Activated T-helper 2 cell treated with anti-CD3 and anti-CD28 coated beads, Interferon-gamma antibody, Interleukin-2, Interleukin-4, amounts not matched to agents 10 μg/mL and 5 μg/mL and 100 μg/mL, durations not matched to agents 14 hours and 24 hours and 36 hours (primary cell): Measurements from ENCODE around the gene DGKI. TPM values are rescaled to one million over a fixed set of nuclear protein-coding genes. Genes with fewer than 3 reads are reported as not detected.

Source experiments
- DNase-seq: peaks from one replicate; pipeline ENCODE4 v3.0.0; 2021; ENCODE audit warnings: low spot score
- H3K27ac Mint-ChIP-seq: one replicate; pipeline ENCODE4 v1.8.0; 2021; ENCODE audit warnings: mixed read lengths
- H3K27me3 Mint-ChIP-seq: one replicate; pipeline ENCODE4 v1.8.0; 2021; ENCODE audit warnings: low read depth, mixed read lengths
- H3K36me3 Mint-ChIP-seq: one replicate; pipeline ENCODE4 v1.8.0; 2021; ENCODE audit warnings: low read depth, mixed read lengths
- H3K4me1 Mint-ChIP-seq: one replicate; pipeline ENCODE4 v1.8.0; 2021; ENCODE audit warnings: low read depth, mixed read lengths
- H3K4me3 Mint-ChIP-seq: one replicate; pipeline ENCODE4 v1.8.0; 2021; ENCODE audit warnings: low read depth, mild to moderate bottlenecking, moderate library complexity, mixed read lengths
- H3K9me3 Mint-ChIP-seq: one replicate; pipeline ENCODE4 v1.8.0; 2021; ENCODE audit warnings: mixed read lengths
- intact Hi-C: fragments of 100-400 bp; cut with micrococcal nuclease; formaldehyde crosslinking; loops from one replicate; pipeline ENCODE4 v1.15.1; 2023
- total RNA-seq: library from RNA; stranded (reverse); gene quantifications from 2 replicates; pipeline ENCODE4 v1.2.3, GENCODE V29; 2022

Gene DGKI
- total RNA-seq, 1 donor from 2014 or later, result 3.9 TPM

- no peaks in the 10 kb centered on the region for H3K9me3 Mint-ChIP-seq
- no peak for DNase-seq
- no peaks in the 10 kb centered on the region for H3K36me3 Mint-ChIP-seq
- intact Hi-C loops, result no loop called here
- no peaks in the 10 kb centered on the region for H3K4me1 Mint-ChIP-seq
- no peak overlapping the region for H3K4me3 Mint-ChIP-seq
- no peak overlapping the region for H3K27ac Mint-ChIP-seq
- no peaks in the 10 kb centered on the region for H3K27me3 Mint-ChIP-seq
Observed at GRCh38 chr7:137590756-137591305, 255.9 kb downstream of the DGKI start.

- Mint-ChIP-seq H3K27me3 (no peaks in the 10 kb centered on the region), H3K27ac (no peak overlapping the region), H3K4me1 (no peaks in the 10 kb centered on the region), H3K4me3 (no peak overlapping the region), H3K36me3 (no peaks in the 10 kb centered on the region), H3K9me3 (no peaks in the 10 kb centered on the region)
- intact Hi-C loops, result no loop called here
- no peak for DNase-seq
Observed at GRCh38 chr7:137590071-137590755, 256.6 kb downstream of the DGKI start.

GRCh38 chr7:137587326-137587725 is 259.4 kb downstream of the DGKI start:
- Mint-ChIP-seq H3K27ac (no peak overlapping the region), H3K9me3 (no peaks in the 10 kb centered on the region), H3K4me1 (no peaks in the 10 kb centered on the region), H3K27me3 (no peaks in the 10 kb centered on the region), H3K4me3 (no peak overlapping the region), H3K36me3 (no peaks in the 10 kb centered on the region)
- intact Hi-C loops, result no loop called here
- no peak for DNase-seq

GRCh38 chr7:137585591-137585990 is 261.2 kb downstream of the DGKI start:
- intact Hi-C loops, result no loop called here
- Mint-ChIP-seq H3K4me3 (no peak overlapping the region), H3K27me3 (no peaks in the 10 kb centered on the region), H3K27ac (no peak overlapping the region), H3K36me3 (no peaks in the 10 kb centered on the region), H3K9me3 (no peaks in the 10 kb centered on the region), H3K4me1 (no peaks in the 10 kb centered on the region)
- DNase-seq, result no peak

- Mint-ChIP-seq H3K4me1 (no peaks in the 10 kb centered on the region), H3K27ac (no peak overlapping the region), H3K27me3 (no peaks in the 10 kb centered on the region), H3K9me3 (no peaks in the 10 kb centered on the region), H3K36me3 (no peaks in the 10 kb centered on the region), H3K4me3 (no peak overlapping the region)
- no peak for DNase-seq
- intact Hi-C loops, result no loop called here
Observed at GRCh38 chr7:137583172-137583571, 263.6 kb downstream of the DGKI start.

GRCh38 chr7:137579913-137580640 is 266.7 kb downstream of the DGKI start:
- DNase-seq, result no peak
- no peaks in the 10 kb centered on the region for H3K4me1 Mint-ChIP-seq
- no peak overlapping the region for H3K27ac Mint-ChIP-seq
- no peak overlapping the region for H3K4me3 Mint-ChIP-seq
- no peaks in the 10 kb centered on the region for H3K9me3 Mint-ChIP-seq
- H3K36me3 Mint-ChIP-seq, result no peaks in the 10 kb centered on the region
- intact Hi-C loops, result no loop called here
- H3K27me3 Mint-ChIP-seq, result no peaks in the 10 kb centered on the region

GRCh38 chr7:137578541-137578940 is 268.2 kb downstream of the DGKI start:
- Mint-ChIP-seq H3K36me3 (no peaks in the 10 kb centered on the region), H3K27ac (no peak overlapping the region), H3K4me1 (no peaks in the 10 kb centered on the region), H3K9me3 (no peaks in the 10 kb centered on the region), H3K27me3 (no peaks in the 10 kb centered on the region), H3K4me3 (no peak overlapping the region)
- intact Hi-C loops, result no loop called here
- DNase-seq, result no peak

- Mint-ChIP-seq H3K9me3 (no peaks in the 10 kb centered on the region), H3K4me1 (no peaks in the 10 kb centered on the region), H3K27ac (no peak overlapping the region), H3K36me3 (no peaks in the 10 kb centered on the region), H3K4me3 (no peak overlapping the region), H3K27me3 (no peaks in the 10 kb centered on the region)
- intact Hi-C loops, result no loop called here
- no peak for DNase-seq
Observed at GRCh38 chr7:137577184-137577583, 269.6 kb downstream of the DGKI start.

GRCh38 chr7:137576481-137576880 is 270.3 kb downstream of the DGKI start:
- Mint-ChIP-seq H3K27me3 (no peaks in the 10 kb centered on the region), H3K36me3 (no peaks in the 10 kb centered on the region)
- intact Hi-C loops, result no loop called here

GRCh38 chr7:137574812-137575211 is 272.0 kb downstream of the DGKI start:
- no peaks in the 10 kb centered on the region for H3K36me3 Mint-ChIP-seq
- no peak overlapping the region for H3K4me3 Mint-ChIP-seq
- no peaks in the 10 kb centered on the region for H3K9me3 Mint-ChIP-seq
- no peak for DNase-seq
- intact Hi-C loops, result no loop called here
- H3K4me1 Mint-ChIP-seq, result no peaks in the 10 kb centered on the region
- H3K27me3 Mint-ChIP-seq, result no peaks in the 10 kb centered on the region
- H3K27ac Mint-ChIP-seq, result no peak overlapping the region

More at GRCh38 chr7:137576481-137576880, 270.3 kb downstream of the DGKI start:
- no peak for DNase-seq
- no peaks in the 10 kb centered on the region for H3K9me3 Mint-ChIP-seq
- H3K27ac Mint-ChIP-seq, result no peak overlapping the region
- H3K4me1 Mint-ChIP-seq, result no peaks in the 10 kb centered on the region
- no peak overlapping the region for H3K4me3 Mint-ChIP-seq

GRCh38 chr7:137572056-137572784 is 274.6 kb downstream of the DGKI start:
- no peaks in the 10 kb centered on the region for H3K9me3 Mint-ChIP-seq

GRCh38 chr7:137564677-137565076 is 282.1 kb downstream of the DGKI start:
- Mint-ChIP-seq H3K36me3 (no peaks in the 10 kb centered on the region), H3K4me1 (no peaks in the 10 kb centered on the region), H3K27me3 (no peaks in the 10 kb centered on the region), H3K9me3 (no peaks in the 10 kb centered on the region), H3K27ac (no peak overlapping the region), H3K4me3 (no peak overlapping the region)
- intact Hi-C loops, result no loop called here
- DNase-seq, result no peak

More at GRCh38 chr7:137572056-137572784, 274.6 kb downstream of the DGKI start:
- Mint-ChIP-seq H3K4me3 (no peak overlapping the region), H3K27me3 (no peaks in the 10 kb centered on the region), H3K27ac (no peak overlapping the region), H3K36me3 (no peaks in the 10 kb centered on the region), H3K4me1 (no peaks in the 10 kb centered on the region)
- intact Hi-C loops, result no loop called here
- no peak for DNase-seq

- Mint-ChIP-seq H3K4me3 (no peak overlapping the region), H3K36me3 (no peaks in the 10 kb centered on the region), H3K27me3 (no peaks in the 10 kb centered on the region), H3K27ac (no peak overlapping the region), H3K4me1 (no peaks in the 10 kb centered on the region), H3K9me3 (no peaks in the 10 kb centered on the region)
- intact Hi-C loops, result no loop called here
- DNase-seq, result no peak
Observed at GRCh38 chr7:137563981-137564380, 282.8 kb downstream of the DGKI start.
